Bronchial epithelial cell (primary cell): ENCODE measurements around the gene MYADM. TPM values are rescaled to one million over a fixed set of nuclear protein-coding genes. Genes with fewer than 3 reads are reported as not detected.

ENCODE experiments used
- DNase-seq: peaks from one replicate; pipeline ENCODE4 v3.0.0-alpha.2; 2010; ENCODE audit warnings: low read depth
- FAIRE-seq: peaks from 2 replicates; lab custom pipeline; 2011; peaks lifted over from hg19 to GRCh38; lab: Jason Lieb, UNC
- H3K27me3 ChIP-seq: 2 replicates; pipeline ENCODE4 v1.5.1; 2011; ENCODE audit warnings: low read length; ENCODE audit not compliant: control insufficient read depth, insufficient read depth
- H3K36me3 ChIP-seq: 2 replicates; pipeline ENCODE4 v1.5.1; 2011; ENCODE audit warnings: low read length; ENCODE audit not compliant: control insufficient read depth, insufficient read depth
- H3K4me3 ChIP-seq: 2 replicates; pipeline ENCODE4 v1.5.1; 2011; ENCODE audit warnings: mild to moderate bottlenecking, low read depth, low read length, control low read depth
- CTCF ChIP-seq: IDR thresholded peaks from 2 replicates; pipeline ENCODE4 v1.5.1; 2011; ENCODE audit warnings: mild to moderate bottlenecking, moderate library complexity, low read length, control low read depth, inconsistent platforms; ENCODE audit not compliant: insufficient read depth, severe bottlenecking
- total RNA-seq: library from RNA; depleted of rRNA; stranded (reverse); fragments of >200 nt; gene quantifications from 2 replicates; pipeline ENCODE4 v1.2.1, GENCODE V29; 2014

MYADM gene
- total RNA-seq, 1 donor from 2014 or later, result 1.3 TPM

GRCh38 chr19:53872762-53873161 lies 5.1 kb downstream of the MYADM start:
- DNase-seq (no peak), FAIRE-seq (no peak)
- H3K36me3 ChIP-seq, result peaks cover 8% of the 10 kb centered on the region
- no peaks in the 10 kb centered on the region for H3K27me3 ChIP-seq
- no peak overlapping the region for H3K4me3 ChIP-seq
- no peak for TF ChIP-seq CTCF

GRCh38 chr19:53873773-53874605 lies 6.3 kb downstream of the MYADM start:
- Histone ChIP-seq H3K36me3 (peaks cover 8% of the 10 kb centered on the region), H3K4me3 (no peak overlapping the region), H3K27me3 (no peaks in the 10 kb centered on the region)
- no peak for TF ChIP-seq CTCF
- FAIRE-seq (no peak), DNase-seq (no peak)

GRCh38 chr19:53874606-53874990 lies 6.9 kb downstream of the MYADM start:
- Histone ChIP-seq H3K36me3 (peaks cover 8% of the 10 kb centered on the region), H3K4me3 (no peak overlapping the region), H3K27me3 (peaks cover under 1% of the 10 kb centered on the region)
- no peak for FAIRE-seq
- DNase-seq, result no peak
- TF ChIP-seq CTCF, result no peak

GRCh38 chr19:53875602-53876325 lies 8.1 kb downstream of the MYADM start:
- TF ChIP-seq CTCF, result no peak
- DNase-seq, result no peak
- H3K4me3 ChIP-seq, result no peak overlapping the region
- no peak for FAIRE-seq
- H3K36me3 ChIP-seq, result peaks cover 8% of the 10 kb centered on the region
- peaks cover 9% of the 10 kb centered on the region for H3K27me3 ChIP-seq

GRCh38 chr19:53876651-53877224 lies 9.1 kb downstream of the MYADM start:
- Histone ChIP-seq H3K4me3 (no peak overlapping the region), H3K27me3 (peaks cover 13% of the 10 kb centered on the region), H3K36me3 (peaks cover 8% of the 10 kb centered on the region)
- DNase-seq (no peak), FAIRE-seq (no peak)
- no peak for TF ChIP-seq CTCF
